ENCODE measurements around the gene TLE1. TPM values are rescaled to one million over a fixed set of nuclear protein-coding genes. Genes with fewer than 3 reads are reported as not detected.

Gene TLE1
- total RNA-seq, 1 experiment from 2014 or later, result 97.7 TPM

GRCh38 chr9:81656004-81656403, 33.3 kb downstream of the TLE1 start (continued):
- TF ChIP-seq ZNF396 (CRISPR knock-in tag; IDR thresholded peaks at IDR 0.05; ENCODE audit: borderline replicate concordance), result no peak
- no peak for TF ChIP-seq ETV6 (CRISPR knock-in tag; IDR thresholded peaks at IDR 0.05)
- TF ChIP-seq ZNF263 (CRISPR knock-in tag; IDR thresholded peaks at IDR 0.05; ENCODE audit: low read depth), result no peak
- TF ChIP-seq, protein P1, sequence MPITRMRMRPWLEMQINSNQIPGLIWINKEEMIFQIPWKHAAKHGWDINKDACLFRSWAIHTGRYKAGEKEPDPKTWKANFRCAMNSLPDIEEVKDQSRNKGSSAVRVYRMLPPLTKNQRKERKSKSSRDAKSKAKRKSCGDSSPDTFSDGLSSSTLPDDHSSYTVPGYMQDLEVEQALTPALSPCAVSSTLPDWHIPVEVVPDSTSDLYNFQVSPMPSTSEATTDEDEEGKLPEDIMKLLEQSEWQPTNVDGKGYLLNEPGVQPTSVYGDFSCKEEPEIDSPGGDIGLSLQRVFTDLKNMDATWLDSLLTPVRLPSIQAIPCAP (CRISPR knock-in tag; IDR thresholded peaks at IDR 0.05), result no peak

DNA sequence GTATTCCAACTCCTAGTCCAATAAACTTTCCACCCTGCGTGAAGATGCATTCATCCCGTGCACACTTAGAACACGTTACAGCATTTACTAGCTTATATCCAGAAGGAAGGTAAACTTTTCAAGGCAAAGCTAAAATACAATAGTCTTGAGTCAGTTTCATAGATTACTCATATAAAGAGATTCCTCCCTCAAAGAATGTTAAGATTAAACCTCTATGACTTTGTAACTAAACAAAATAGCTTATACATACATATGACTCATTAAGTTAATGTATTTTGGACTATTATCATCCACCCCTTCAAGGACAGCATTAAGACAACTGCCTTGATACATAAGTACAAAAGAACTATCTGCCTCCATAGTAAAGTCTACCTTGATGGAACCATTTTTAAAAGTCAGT, 36.1 kb downstream of the TLE1 start:
- CTCF ChIA-PET, result no interaction called here
- Mint-ChIP-seq H3K4me3 (no peak overlapping the region), H3K27me3 (ENCODE audit: low read depth) (no peaks in the 10 kb centered on the region), H3K36me3 (peaks cover 44% of the 10 kb centered on the region), H3K27ac (0 out of 2 replicates have a peak overlapping the region, but pooled peaks have one; percentile 3), H3K4me1 (peaks cover 87% of the 10 kb centered on the region), H3K9me3 (no peaks in the 10 kb centered on the region)
- ATAC-seq, result no peak
- no peak for DNase-seq (ENCODE audit: low spot score)
- POLR2A ChIA-PET, result interaction anchor here (0.9 kb wide), 1 partner anchor 12 kb away, joined by 3 read pairs; no protein-coding TSS in a partner anchor
- no peak for TF ChIP-seq NFYB (CRISPR knock-in tag; conservative IDR thresholded peaks at IDR 0.05; ENCODE audit: low read depth)
- no peak for TF ChIP-seq PRRX2 (CRISPR knock-in tag; IDR thresholded peaks at IDR 0.05)
- no peak for TF ChIP-seq NR3C1 (CRISPR knock-in tag; conservative IDR thresholded peaks at IDR 0.05; ENCODE audit: low read depth)
- no peak for TF ChIP-seq MYBL2 (CRISPR knock-in tag; IDR thresholded peaks at IDR 0.05)
- no peak for TF ChIP-seq ERG (CRISPR knock-in tag; IDR thresholded peaks at IDR 0.05)
- TF ChIP-seq ZNF671 (CRISPR knock-in tag; IDR thresholded peaks at IDR 0.05), result no peak
- TF ChIP-seq ZNF219 (CRISPR knock-in tag; IDR thresholded peaks at IDR 0.05; ENCODE audit: borderline replicate concordance), result no peak
- TF ChIP-seq, protein P2, sequence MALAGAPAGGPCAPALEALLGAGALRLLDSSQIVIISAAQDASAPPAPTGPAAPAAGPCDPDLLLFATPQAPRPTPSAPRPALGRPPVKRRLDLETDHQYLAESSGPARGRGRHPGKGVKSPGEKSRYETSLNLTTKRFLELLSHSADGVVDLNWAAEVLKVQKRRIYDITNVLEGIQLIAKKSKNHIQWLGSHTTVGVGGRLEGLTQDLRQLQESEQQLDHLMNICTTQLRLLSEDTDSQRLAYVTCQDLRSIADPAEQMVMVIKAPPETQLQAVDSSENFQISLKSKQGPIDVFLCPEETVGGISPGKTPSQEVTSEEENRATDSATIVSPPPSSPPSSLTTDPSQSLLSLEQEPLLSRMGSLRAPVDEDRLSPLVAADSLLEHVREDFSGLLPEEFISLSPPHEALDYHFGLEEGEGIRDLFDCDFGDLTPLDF (CRISPR knock-in tag; IDR thresholded peaks at IDR 0.05), result no peak
- TF ChIP-seq, protein P3, sequence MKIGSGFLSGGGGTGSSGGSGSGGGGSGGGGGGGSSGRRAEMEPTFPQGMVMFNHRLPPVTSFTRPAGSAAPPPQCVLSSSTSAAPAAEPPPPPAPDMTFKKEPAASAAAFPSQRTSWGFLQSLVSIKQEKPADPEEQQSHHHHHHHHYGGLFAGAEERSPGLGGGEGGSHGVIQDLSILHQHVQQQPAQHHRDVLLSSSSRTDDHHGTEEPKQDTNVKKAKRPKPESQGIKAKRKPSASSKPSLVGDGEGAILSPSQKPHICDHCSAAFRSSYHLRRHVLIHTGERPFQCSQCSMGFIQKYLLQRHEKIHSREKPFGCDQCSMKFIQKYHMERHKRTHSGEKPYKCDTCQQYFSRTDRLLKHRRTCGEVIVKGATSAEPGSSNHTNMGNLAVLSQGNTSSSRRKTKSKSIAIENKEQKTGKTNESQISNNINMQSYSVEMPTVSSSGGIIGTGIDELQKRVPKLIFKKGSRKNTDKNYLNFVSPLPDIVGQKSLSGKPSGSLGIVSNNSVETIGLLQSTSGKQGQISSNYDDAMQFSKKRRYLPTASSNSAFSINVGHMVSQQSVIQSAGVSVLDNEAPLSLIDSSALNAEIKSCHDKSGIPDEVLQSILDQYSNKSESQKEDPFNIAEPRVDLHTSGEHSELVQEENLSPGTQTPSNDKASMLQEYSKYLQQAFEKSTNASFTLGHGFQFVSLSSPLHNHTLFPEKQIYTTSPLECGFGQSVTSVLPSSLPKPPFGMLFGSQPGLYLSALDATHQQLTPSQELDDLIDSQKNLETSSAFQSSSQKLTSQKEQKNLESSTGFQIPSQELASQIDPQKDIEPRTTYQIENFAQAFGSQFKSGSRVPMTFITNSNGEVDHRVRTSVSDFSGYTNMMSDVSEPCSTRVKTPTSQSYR (CRISPR knock-in tag; IDR thresholded peaks at IDR 0.05), result no peak
- TF ChIP-seq NR2C2 (CRISPR knock-in tag; IDR thresholded peaks at IDR 0.05), result no peak
- no peak for TF ChIP-seq NR1H2 (CRISPR knock-in tag; IDR thresholded peaks at IDR 0.05)
- no peak for TF ChIP-seq EMX1 (CRISPR knock-in tag; IDR thresholded peaks at IDR 0.05)
- TF ChIP-seq ZNF423 (CRISPR knock-in tag; IDR thresholded peaks at IDR 0.05), result no peak
- no peak for TF ChIP-seq ZSCAN18 (CRISPR knock-in tag; IDR thresholded peaks at IDR 0.05)
- TF ChIP-seq ZNF532 (CRISPR knock-in tag; IDR thresholded peaks at IDR 0.05; ENCODE audit: borderline replicate concordance), result no peak
- TF ChIP-seq, protein P4, sequence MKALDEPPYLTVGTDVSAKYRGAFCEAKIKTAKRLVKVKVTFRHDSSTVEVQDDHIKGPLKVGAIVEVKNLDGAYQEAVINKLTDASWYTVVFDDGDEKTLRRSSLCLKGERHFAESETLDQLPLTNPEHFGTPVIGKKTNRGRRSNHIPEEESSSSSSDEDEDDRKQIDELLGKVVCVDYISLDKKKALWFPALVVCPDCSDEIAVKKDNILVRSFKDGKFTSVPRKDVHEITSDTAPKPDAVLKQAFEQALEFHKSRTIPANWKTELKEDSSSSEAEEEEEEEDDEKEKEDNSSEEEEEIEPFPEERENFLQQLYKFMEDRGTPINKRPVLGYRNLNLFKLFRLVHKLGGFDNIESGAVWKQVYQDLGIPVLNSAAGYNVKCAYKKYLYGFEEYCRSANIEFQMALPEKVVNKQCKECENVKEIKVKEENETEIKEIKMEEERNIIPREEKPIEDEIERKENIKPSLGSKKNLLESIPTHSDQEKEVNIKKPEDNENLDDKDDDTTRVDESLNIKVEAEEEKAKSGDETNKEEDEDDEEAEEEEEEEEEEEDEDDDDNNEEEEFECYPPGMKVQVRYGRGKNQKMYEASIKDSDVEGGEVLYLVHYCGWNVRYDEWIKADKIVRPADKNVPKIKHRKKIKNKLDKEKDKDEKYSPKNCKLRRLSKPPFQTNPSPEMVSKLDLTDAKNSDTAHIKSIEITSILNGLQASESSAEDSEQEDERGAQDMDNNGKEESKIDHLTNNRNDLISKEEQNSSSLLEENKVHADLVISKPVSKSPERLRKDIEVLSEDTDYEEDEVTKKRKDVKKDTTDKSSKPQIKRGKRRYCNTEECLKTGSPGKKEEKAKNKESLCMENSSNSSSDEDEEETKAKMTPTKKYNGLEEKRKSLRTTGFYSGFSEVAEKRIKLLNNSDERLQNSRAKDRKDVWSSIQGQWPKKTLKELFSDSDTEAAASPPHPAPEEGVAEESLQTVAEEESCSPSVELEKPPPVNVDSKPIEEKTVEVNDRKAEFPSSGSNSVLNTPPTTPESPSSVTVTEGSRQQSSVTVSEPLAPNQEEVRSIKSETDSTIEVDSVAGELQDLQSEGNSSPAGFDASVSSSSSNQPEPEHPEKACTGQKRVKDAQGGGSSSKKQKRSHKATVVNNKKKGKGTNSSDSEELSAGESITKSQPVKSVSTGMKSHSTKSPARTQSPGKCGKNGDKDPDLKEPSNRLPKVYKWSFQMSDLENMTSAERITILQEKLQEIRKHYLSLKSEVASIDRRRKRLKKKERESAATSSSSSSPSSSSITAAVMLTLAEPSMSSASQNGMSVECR (CRISPR knock-in tag; IDR thresholded peaks at IDR 0.05; ENCODE audit: borderline replicate concordance), result no peak
